Thyroid gland (tissue), 4 donors: ENCODE results near the gene KIF16B. TPM values are rescaled to one million over a fixed set of nuclear protein-coding genes. Genes with fewer than 3 reads are reported as not detected.

Source experiments
- DNase-seq, 2 donors: peaks; one replicate each; pipeline ENCODE4 v3.0.0-alpha.2; 2019
- H3K27ac ChIP-seq, 3 donors: fragments of 200-600 bp; sonication (generic); 1 replicate in 2 of 3; 2 replicates in 1 of 3; pipeline ENCODE4 v1.5.1; 2016 to 2019; ENCODE audit warnings: mild to moderate bottlenecking in 1 of 3, moderate library complexity in 1 of 3
- H3K27me3 ChIP-seq: fragments of 200-600 bp; sonication (generic); one replicate; pipeline ENCODE4 v1.5.1; 2019
- H3K36me3 ChIP-seq, 2 donors: fragments of 200-600 bp; sonication (generic); one replicate each; pipeline ENCODE4 v1.5.1; 2016 to 2019
- H3K4me1 ChIP-seq, 2 donors: fragments of 200-600 bp; sonication (generic); one replicate each; pipeline ENCODE4 v1.5.1; 2017 to 2019
- H3K4me3 ChIP-seq, 3 donors: fragments of 200-600 bp; sonication (generic); replicated peaks in 1 of 3; 1 replicate in 2 of 3; 2 replicates in 1 of 3; pipeline ENCODE4 v1.5.1; 2016; ENCODE audit warnings: mild to moderate bottlenecking in 1 of 3
- H3K9me3 ChIP-seq: fragments of 200-600 bp; sonication (generic); one replicate; pipeline ENCODE4 v1.5.1; 2017
- CTCF ChIP-seq, 6 experiments: fragments of 200-600 bp in 3 of 6; fragments of 450-650 bp in 3 of 6; sonication (generic) in 3 of 6; IDR thresholded peaks; one replicate each; pipeline ENCODE4 v1.5.1; 2016 to 2019; ENCODE audit warnings: antibody characterized with exemption in 6 of 6, mild to moderate bottlenecking in 2 of 6, inconsistent platforms in 1 of 6, moderate library complexity in 1 of 6
- POLR2A ChIP-seq, 2 donors: fragments of 450-650 bp; IDR thresholded peaks; one replicate each; pipeline ENCODE4 v1.6.1; 2017; ENCODE audit warnings: antibody characterized with exemption in 2 of 2, mild to moderate bottlenecking in 2 of 2, moderate library complexity in 1 of 2
- WGBS, 2 donors: methylation state at CpG; one replicate each; pipeline ENCODE4 v1.1.5; 2017; 5-methylcytosine and 5-hydroxymethylcytosine counted together
- intact Hi-C: fragments of 100-400 bp; cut with DNase I; formaldehyde crosslinking; loops from one replicate; pipeline ENCODE4 v1.15.1; 2023
- total RNA-seq, 4 donors: library from RNA; depleted of rRNA; stranded (reverse); fragments of >200 nt; gene quantifications; one replicate each; pipeline ENCODE4 v1.2.3, GENCODE V29; 2016

The KIF16B gene
- total RNA-seq, 4 donors from 2014 or later, result 18.5 to 32.8 (median 28.6) TPM

DNA sequence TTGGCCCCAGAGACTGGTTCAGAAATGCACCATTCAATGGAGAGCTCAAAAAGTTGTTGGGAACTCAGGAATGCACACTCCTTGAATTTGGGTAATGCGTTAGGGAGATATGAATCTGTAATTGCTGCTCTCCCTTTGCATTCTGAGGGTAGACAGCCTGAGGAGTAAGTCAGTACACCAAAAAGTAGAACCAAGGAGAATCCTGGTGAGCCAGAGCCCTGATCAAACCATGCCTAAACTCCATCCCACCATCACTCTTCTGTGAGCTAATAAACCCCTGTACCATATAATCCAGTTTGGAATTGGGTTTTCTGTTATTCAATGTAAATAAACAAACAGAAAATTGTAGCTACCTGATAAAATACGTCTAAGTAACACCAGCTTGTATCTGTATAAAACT lies 90.2 kb downstream of the KIF16B start:
- intact Hi-C loops, result no loop called here
- WGBS, 2 donors, result 99% methylated on average over 2 of the region's 2 CpGs
- Histone ChIP-seq H3K4me3 (no peak overlapping the region), H3K36me3 (no peaks in the 10 kb centered on the region), H3K9me3 (no peaks in the 10 kb centered on the region), H3K27me3 (no peaks in the 10 kb centered on the region), H3K4me1 (no peaks in the 10 kb centered on the region), H3K27ac (no peak overlapping the region)
- TF ChIP-seq CTCF (IDR thresholded peaks at IDR 0.05) (no peak), POLR2A (IDR thresholded peaks at IDR 0.05) (no peak)
- DNase-seq, result no peak

- Histone ChIP-seq H3K9me3 (no peaks in the 10 kb centered on the region), H3K36me3 (no peaks in the 10 kb centered on the region), H3K27me3 (no peaks in the 10 kb centered on the region), H3K4me3 (no peak overlapping the region), H3K27ac (no peak overlapping the region), H3K4me1 (no peaks in the 10 kb centered on the region)
- TF ChIP-seq CTCF (IDR thresholded peaks at IDR 0.05) (no peak), POLR2A (IDR thresholded peaks at IDR 0.05) (no peak)
- 85 to 93% methylated on average over 2 of the region's 2 CpGs for WGBS, 2 donors
- no peak for DNase-seq
- intact Hi-C loops, result no loop called here
These were observed 91.3 kb downstream of the KIF16B start for GRCh38 chr20:16481977-16482376.

- Histone ChIP-seq H3K4me3 (no peak overlapping the region), H3K27ac (no peak overlapping the region), H3K4me1 (peaks cover 0 to 12% of the 10 kb centered on the region in 2 donors), H3K36me3 (no peaks in the 10 kb centered on the region), H3K9me3 (no peaks in the 10 kb centered on the region), H3K27me3 (no peaks in the 10 kb centered on the region)
- DNase-seq, result no peak
- WGBS, 2 donors, result 69 to 82% methylated on average over 3 of the region's 3 CpGs
- intact Hi-C loops, result no loop called here
- TF ChIP-seq POLR2A (IDR thresholded peaks at IDR 0.05), result no peak
- TF ChIP-seq CTCF (IDR thresholded peaks at IDR 0.05), result no peak
These were observed 93.6 kb downstream of the KIF16B start for GRCh38 chr20:16479666-16480065.

GRCh38 chr20:16477632-16478031 lies 95.6 kb downstream of the KIF16B start:
- Histone ChIP-seq H3K4me1 (peaks cover 4 to 24% of the 10 kb centered on the region in 2 donors), H3K27ac (no peak overlapping the region), H3K9me3 (no peaks in the 10 kb centered on the region), H3K36me3 (no peaks in the 10 kb centered on the region), H3K27me3 (no peaks in the 10 kb centered on the region), H3K4me3 (no peak overlapping the region)
- intact Hi-C loops, result no loop called here
- DNase-seq, result no peak
- TF ChIP-seq POLR2A (IDR thresholded peaks at IDR 0.05) (no peak), CTCF (IDR thresholded peaks at IDR 0.05) (no peak)
- 48 to 55% methylated on average over 5 of the region's 5 CpGs for WGBS, 2 donors

DNA sequence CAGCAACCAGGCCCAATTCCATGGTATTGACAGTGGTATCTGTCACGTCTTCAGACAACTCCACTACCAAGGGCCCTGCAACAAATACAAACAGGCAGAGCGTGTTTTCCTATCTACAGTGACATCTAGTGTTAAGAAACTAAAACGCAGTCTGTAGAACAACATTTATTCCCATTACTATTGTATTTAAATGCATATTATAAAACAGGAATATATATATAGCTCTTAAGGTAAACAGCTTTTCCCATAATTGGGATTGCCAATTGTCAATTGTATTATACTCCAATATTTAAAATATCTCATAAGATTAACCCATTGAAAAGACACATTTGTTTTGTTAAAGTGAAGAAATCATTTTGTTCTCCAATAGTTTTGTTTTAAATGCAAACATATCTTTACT lies 97.2 kb downstream of the KIF16B start:
- H3K27me3 ChIP-seq, result no peaks in the 10 kb centered on the region
- DNase-seq, result peak in 1 of 2 donors; percentile 15
- H3K27ac ChIP-seq, result peak overlapping the region; percentile 54 to 84 (median 72)
- H3K36me3 ChIP-seq, result no peaks in the 10 kb centered on the region
- peaks cover 4 to 24% of the 10 kb centered on the region in 2 donors for H3K4me1 ChIP-seq
- peak; percentile 18 to 89 (median 63) for TF ChIP-seq CTCF (IDR thresholded peaks at IDR 0.05)
- TF ChIP-seq POLR2A (IDR thresholded peaks at IDR 0.05), result no peak
- WGBS, 2 donors, result 10 to 12% methylated on average over 3 of the region's 3 CpGs
- no peaks in the 10 kb centered on the region for H3K9me3 ChIP-seq
- intact Hi-C loops, result no loop called here
- no peak overlapping the region for H3K4me3 ChIP-seq
